ENCODE results near the gene FA2H.
A peak's percentile ranks its signal among the peaks of the same experiment; 100 is the strongest.

DNA sequence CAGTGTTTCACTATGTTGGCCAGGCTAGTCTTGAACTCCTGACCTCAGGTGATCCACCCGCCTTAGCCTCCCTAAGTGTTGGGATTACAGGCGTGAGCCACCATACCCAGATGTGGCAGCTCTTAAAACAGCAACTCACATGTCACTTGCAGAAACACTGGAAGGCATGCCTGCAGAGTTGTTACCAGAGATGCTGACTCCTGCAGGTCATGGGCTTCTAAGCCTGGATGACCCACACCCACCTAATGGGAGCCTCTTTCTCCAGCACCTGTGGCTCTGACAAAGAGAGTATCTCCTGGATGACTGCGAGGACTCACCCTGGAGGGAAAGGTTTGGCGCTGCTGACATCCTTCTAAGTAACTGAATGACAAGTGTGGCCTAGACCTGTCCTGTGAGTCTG, 96.8 kb downstream of the FA2H start:
- TF ChIP-seq CTCF (IDR thresholded peaks at IDR 0.05) = peak; percentile 10
- TF ChIP-seq EZH2 (IDR thresholded peaks at IDR 0.05) = no peak
